GM18511 (cell line): ENCODE results near the gene UCK1.

ENCODE experiments used
- ATAC-seq: cut with Tn5 transposase; IDR thresholded peaks from one replicate; pipeline ENCODE4 v1.9.1; 2021; ENCODE audit warnings: mild to moderate bottlenecking, moderate library complexity; ENCODE audit not compliant: unreplicated experiment

Gene UCK1

GRCh38 chr9:131530920-131531832, at the start of gene UCK1:
Gene UCK1, minus strand, starts transcription at chr9:131531263. Its CDS starts 89 bp downstream, at chr9:131531174.
- ATAC-seq: peak; percentile 88

GRCh38 chr9:131580358-131580757, 49.3 kb upstream of the UCK1 start:
- no peak for ATAC-seq

DNA sequence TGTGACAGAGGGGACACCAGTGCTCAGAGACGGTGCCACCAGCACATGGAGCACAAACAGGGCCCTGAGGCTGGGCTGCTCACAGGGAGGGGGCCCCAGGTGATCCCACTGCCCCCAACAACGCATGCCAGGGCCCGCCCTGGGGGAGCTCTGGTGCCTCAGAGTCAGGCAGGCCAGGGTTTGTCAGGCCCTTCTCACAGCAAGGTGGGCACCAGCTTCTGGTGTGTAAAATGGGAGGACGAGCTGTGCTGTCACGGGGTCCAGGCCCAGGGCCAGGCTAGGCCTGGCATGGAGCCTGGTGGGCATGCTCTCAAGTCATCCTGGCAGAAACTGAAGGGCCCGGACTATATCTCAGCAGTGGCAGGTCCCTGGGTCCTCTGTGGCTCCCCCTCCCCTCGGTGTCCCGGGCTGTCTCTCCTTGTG, 48.7 kb upstream of the UCK1 start:
- ATAC-seq: no peak

DNA sequence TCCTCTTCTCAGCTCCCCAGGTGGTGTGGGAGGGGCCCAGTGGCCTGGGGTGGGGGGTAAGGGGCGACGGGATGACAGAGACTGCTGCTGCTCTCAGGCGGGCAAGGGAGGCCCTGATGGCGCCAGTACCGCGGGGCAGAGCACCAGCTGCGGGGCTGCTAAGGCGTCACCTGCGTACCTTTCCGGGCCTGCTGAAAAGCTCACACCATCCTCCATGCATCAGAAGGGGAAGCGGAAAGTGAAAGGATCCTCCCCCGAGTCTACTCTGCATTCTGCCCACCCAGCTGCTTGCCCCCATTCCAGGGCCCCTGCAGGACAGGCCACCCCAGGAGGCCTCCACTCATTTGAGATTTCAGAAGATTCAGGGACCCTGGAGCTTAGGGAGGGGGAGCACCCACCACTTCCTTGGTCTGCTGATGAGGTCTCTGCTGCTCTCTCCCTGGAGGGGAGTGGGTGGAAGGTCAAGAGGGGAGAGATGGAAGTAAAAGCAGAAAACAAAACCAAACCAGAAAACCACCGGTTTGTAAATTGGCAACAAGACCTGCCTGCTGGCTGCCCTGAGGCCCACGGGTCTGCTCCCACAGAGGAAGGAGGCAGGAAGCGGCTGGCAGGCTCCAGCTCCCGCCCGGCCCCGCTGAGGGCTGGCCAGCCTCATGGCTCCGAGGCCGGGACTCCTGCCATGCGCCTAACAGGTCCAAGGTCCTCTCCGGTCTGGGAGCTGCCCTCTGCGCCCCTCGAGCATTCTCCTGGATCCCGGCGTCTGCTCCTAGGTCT, 47.9 kb upstream of the UCK1 start:
- peak; percentile 82 for ATAC-seq

DNA sequence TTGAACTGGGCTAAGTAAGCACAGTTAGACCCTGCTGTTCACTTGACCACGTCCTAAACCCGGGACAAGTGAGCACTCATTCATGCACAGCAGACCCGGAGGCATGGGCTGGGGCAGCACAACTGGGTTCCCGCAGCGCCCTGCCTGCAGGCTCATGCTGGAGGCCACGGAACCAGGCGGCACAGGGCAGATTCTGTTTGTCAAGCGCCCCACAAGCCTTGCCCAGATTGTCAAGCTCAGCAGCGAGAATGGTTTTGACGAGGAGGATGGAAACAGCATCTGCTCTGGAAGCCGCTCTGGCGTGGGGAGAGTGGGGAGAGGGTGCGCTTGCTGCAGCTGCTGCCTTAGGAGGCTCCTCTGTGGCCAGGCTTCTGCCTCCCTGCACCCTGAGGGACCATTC, 47.0 kb upstream of the UCK1 start:
- ATAC-seq: no peak

DNA sequence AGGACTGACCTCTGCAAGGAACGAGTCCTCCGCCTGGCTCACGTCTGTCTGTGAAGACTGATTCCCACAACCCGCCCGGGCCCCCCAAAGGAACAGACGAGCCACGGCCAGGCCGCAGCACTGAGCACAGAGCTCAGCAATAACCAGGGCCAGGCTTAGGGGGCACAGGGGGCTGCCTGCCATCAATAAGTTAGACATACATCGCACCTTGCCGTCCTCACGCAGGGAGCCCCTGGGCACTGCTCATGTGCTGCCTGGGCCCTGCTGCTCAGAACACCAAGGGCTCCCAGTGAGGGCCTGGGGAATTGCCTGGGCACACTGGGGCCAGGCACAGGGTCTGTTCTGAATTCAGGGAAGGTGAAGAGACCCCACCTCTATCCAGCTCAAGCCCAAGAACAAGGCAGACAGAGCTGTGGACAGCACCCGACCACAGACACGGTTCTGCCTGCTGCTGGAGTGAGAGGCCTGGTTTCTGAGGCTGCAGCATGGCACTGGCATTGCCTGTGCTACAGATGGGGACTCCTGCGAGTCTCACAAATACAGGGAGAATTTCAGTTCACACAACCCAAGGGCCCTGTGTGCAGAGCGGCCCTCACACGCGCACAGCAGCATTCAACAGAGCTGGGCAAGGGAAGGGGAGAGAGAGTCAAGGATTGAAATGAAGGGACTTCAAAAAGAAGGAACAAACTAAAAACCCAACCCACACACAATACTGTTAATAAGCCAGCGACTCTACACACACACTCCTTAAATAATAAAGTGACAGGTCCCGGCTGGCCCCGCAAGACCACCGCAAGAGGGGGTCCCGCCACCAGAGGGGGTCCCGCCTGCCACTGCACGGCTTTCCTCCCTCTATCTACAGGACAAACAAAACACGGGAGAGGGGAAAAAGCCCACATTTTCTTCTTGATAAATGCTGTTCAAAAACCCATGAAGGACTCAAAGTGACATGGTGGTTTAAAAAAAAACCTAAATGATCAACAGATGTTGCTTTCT, 46.2 kb upstream of the UCK1 start:
- ATAC-seq: no peak

DNA sequence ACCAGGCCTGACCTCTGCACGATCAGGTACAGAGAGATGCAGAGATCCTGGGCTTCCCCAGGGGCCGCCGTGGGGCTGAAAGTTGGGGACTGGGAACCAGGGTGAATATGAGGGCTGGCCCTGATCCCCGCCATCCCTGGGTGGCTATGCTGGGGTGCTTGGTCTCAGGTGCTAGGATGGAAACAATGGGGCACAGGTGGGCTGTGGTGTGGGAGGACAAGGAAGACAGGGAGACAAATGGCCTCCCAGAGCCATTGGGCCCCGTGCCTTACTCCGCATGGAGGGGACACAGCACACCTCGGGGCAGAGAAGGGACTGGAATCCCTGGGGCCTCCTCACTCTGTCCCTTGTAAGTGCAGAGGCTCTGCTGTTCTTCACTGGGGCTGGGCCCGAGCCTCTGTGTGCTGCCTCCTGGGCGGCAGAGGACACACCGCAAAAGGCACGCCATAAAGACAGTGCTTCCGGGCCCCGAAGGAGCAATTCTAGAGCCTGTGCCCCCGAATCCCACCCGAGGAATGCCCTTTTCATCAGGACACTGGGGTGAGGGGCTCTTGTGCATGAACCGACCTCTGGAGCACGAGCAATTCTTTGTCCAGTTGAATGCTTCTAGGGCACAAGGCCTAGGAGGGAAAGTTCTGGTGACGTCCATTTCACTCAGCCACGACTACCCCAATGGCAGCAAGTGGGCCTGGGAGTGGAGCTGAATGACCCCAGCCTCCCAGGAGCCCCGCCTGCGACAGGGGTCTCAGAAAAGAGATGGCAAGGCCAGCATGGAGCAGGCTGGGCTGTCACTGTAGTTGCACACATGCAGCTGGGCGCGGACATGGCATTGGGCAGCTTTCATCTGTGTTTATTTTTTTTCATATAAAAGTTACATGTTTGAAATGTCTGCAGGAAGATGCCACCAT, 45.1 kb upstream of the UCK1 start:
- no peak for ATAC-seq

DNA sequence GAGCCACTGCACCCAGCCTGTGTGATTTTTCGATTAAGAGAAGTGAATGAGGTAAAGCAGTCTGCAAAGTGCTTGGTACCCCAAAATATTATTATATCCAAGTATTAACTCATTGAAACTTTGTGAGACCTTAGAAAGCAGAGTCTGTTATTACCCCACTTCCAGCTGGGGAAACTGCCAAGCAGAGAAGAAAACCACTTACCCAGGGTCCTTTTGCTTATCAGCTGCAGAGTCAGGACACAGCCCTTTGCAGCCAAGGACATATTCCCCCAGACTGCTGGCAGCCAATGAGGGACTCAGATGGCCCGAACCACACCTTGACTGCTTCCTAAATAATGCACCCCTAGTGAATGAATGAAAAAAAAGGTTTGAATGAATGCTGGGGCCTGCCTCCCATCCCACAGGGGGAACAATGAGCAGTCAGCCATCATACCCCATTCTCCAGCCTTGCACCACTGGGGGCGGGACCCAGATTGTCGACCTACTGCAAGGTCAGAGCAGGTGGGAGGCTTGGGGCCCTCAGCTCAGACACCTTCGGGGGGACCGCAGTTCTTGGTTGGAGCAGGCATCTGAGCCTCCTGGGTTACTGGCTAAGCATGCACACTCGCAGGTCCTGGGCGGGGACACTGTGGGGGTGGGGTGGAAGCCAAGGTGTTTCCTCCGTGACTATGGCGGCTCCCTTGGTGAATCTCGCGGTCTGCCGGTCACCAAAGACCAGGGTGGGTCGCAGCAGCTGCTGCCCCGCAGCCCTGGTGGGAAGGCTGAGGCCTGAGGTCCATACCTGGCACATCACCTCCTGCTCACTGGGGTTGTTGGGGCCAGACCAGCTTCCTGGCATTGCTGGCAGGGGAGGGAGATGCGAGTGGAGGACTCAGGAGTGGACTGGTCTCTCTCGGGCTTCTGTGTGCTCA, 43.9 kb upstream of the UCK1 start:
- ATAC-seq: no peak

DNA sequence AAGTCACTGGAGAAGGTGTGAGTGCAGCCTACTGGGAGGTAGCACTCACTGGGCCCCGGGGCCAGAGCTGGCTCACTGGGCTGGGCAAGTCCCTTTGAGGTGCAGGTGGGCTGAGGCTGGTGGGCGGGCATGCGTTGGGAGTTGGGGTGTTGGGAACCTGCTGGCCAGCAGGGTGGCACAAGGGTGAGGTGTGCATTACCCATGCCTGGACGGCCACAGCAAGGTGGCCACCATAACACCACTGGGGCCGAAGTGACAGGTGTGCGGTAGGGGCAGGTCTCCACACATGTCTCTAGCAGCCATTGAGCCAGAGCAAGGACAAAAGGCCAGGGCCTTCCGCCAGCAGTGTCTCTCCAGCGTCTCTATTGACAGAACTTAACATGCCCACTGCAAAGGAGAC, 36.8 kb upstream of the UCK1 start:
- no peak for ATAC-seq

DNA sequence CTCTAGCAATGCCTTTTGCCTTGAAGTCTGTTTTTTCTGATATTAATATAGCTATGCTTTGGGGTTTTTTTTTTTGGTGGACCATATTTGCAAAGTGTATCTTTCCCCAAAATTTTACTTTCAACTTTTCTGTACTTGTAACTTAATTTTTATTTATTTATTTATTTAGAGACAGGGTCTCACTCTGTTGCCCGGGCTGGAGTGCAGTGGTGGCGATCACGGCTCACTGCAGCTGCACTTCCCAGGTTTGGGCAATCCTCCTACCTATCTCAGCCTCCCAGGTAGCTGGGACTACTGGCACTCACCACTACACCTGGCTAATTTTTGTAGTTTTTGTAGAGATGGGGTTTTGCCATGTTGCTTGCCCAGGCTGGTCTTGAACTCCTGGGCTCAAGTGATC, 35.1 kb upstream of the UCK1 start:
- no peak for ATAC-seq

DNA sequence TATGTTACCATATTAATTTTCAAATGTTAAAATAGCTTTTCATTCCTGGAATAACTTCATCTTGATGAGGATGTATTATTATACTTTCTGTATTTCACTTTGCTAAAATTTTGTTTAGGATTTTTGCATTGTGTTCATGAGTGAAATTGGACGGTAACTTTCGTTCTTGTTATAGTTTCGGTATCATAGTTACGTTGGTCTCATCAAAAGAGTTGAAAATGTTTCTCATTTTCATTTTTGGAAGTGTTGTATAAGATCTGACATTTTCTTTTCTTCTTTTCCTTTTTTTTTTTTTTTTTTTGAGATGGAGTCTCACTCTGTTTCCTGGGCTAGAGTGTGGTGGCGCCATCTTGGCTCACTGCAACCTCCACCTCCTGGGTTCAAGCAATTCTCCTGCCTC, 34.3 kb upstream of the UCK1 start:
- ATAC-seq: no peak

GRCh38 chr9:131562032-131562959, 31.2 kb upstream of the UCK1 start:
- no peak for ATAC-seq

- ATAC-seq: no peak
Observed at GRCh38 chr9:131559421-131560000, 28.4 kb upstream of the UCK1 start.

DNA sequence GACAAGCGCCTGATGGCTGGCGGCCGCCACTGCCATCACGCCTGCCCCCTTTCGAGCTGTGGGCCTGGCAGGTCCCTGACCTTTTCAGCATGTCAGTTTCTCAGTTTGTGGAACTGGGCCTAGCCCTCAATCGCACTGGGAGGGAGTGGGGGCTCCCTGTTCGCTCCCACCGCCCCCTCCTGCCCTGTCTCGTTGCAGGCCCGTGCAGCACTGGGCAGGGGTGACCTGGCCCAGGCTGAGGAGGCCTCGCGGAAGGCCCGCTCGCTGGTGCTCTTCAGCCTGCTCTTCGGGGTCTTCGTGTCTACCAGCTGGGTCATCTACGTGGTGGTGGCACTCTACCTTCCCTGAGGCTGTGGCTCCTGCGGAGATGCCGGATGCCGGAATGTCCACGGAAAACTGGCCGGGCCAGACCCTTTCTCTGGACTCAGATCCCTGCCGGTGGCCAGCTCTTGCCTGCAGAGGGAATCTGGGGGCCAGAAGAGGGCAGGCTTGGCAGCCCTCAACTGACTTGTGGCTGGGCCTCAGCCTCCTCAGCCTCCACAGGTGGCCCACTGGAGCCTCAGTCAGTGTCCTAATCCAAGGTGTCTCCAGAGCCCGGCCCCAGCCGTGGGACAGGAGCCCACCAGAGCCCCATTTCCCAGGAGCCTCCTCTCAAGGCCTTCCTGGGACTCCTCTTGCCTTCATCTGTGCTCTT, 26.9 kb upstream of the UCK1 start:
- ATAC-seq: no peak

GRCh38 chr9:131555841-131556673, 25.0 kb upstream of the UCK1 start:
- ATAC-seq: no peak

DNA sequence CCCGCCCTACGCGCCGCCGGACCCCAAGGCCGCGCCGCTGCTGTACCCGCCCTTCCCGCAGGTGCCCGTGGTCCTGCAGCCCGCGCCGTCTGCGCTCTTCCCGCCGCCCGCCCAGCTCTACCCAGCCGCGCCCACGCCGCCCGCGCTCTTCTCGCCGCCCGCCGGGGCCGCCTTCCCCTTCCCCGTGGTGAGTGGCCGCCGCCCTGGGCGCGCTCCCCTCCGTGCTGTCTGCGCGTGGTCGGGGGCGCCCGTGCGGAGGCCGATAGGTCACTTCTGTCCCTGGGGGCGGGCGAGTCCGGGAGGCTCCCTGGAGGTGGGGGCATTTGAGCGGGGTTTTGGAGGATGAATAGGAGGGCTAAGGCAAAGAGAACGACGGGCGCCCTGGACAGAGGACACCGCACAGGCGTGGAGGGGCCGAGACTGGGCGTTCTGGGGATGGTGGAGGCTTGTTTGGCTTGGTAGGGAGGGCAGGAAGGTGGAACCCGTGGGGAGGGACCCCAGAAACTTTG, 23.8 kb upstream of the UCK1 start:
- ATAC-seq: no peak
